ENCODE results near the gene ZNF440. TPM values are rescaled to one million over a fixed set of nuclear protein-coding genes. Genes with fewer than 3 reads are reported as not detected.
"Not testable (repeated sequence)": the region's sequence is repeated elsewhere in the genome, so short reads cannot be mapped to it uniquely, and the experiment has no call there.

ZNF440 gene
- total and polyA plus RNA-seq, 10 donors, result 2.6 to 19.0 (median 14.7) TPM

GRCh38 chr19:11868188-11868587, 54.1 kb downstream of the ZNF440 start:
- Histone ChIP-seq H3K36me3 (peaks cover 14 to 67% (median 39%) of the 10 kb centered on the region in 6 donors), H3K4me3 (no peak overlapping the region), H3K27me3 (replicated peaks in 1 of 7) (no peaks in the 10 kb centered on the region), H3K27ac (no peak overlapping the region), H3K9me3 (peaks cover 24 to 100% (median 97%) of the 10 kb centered on the region in 8 donors), H3K4me1 (no peaks in the 10 kb centered on the region)
- no peak for DNase-seq
- 89 to 98% (median 94%) methylated on average over 8 of the region's 8 CpGs for WGBS, 5 donors
- intact Hi-C loops (cut with DNase I; ENCODE audit: low total_unique reads), result no loop called here
- TF ChIP-seq CTCF (IDR thresholded peaks at IDR 0.05 in 8 of 11, conservative IDR thresholded peaks at IDR 0.05 in 3 of 11), result no peak
- no peak for TF ChIP-seq POLR2AphosphoS5 (IDR thresholded peaks at IDR 0.05)
- no peak for TF ChIP-seq POLR2A (IDR thresholded peaks at IDR 0.05)

- Histone ChIP-seq H3K4me1 (no peaks in the 10 kb centered on the region), H3K9me3 (peaks cover 14 to 59% (median 54%) of the 10 kb centered on the region in 8 donors), H3K27me3 (replicated peaks in 1 of 7) (no peaks in the 10 kb centered on the region), H3K36me3 (peaks cover 5 to 23% (median 15%) of the 10 kb centered on the region in 6 donors), H3K4me3 (no peak overlapping the region), H3K27ac (no peak overlapping the region)
- 94 to 98% (median 94%) methylated on average over 9 of the region's 9 CpGs for WGBS, 5 donors
- TF ChIP-seq POLR2A (IDR thresholded peaks at IDR 0.05) (no peak), CTCF (IDR thresholded peaks at IDR 0.05 in 8 of 11, conservative IDR thresholded peaks at IDR 0.05 in 3 of 11) (no peak), POLR2AphosphoS5 (IDR thresholded peaks at IDR 0.05) (no peak)
- intact Hi-C loops (cut with DNase I; ENCODE audit: low total_unique reads), result no loop called here
- no peak for DNase-seq
These were observed 58.6 kb downstream of the ZNF440 start for GRCh38 chr19:11872624-11873023.

- Histone ChIP-seq H3K27ac (no peak overlapping the region), H3K4me1 (no peaks in the 10 kb centered on the region), H3K36me3 (peaks cover 0 to 11% (median 4%) of the 10 kb centered on the region in 6 donors), H3K27me3 (replicated peaks in 1 of 7) (no peaks in the 10 kb centered on the region), H3K4me3 (no peak overlapping the region), H3K9me3 (peaks cover 5 to 48% (median 43%) of the 10 kb centered on the region in 8 donors)
- intact Hi-C loops (cut with DNase I; ENCODE audit: low total_unique reads), result no loop called here
- TF ChIP-seq CTCF (IDR thresholded peaks at IDR 0.05 in 8 of 11, conservative IDR thresholded peaks at IDR 0.05 in 3 of 11), result no peak
- no peak for TF ChIP-seq POLR2AphosphoS5 (IDR thresholded peaks at IDR 0.05)
- no peak for TF ChIP-seq POLR2A (IDR thresholded peaks at IDR 0.05)
- no peak for DNase-seq
- WGBS, 5 donors, result 54 to 81% (median 74%) methylated on average over 1 of the region's 1 CpG
These were observed 59.7 kb downstream of the ZNF440 start for GRCh38 chr19:11873762-11874161.

GRCh38 chr19:11879687-11880266, 65.7 kb downstream of the ZNF440 start:
- not testable (repeated sequence) for H3K36me3 ChIP-seq; H3K4me3 ChIP-seq; DNase-seq; H3K4me1 ChIP-seq; H3K27ac ChIP-seq; H3K27me3 ChIP-seq (replicated peaks in 1 of 7)
- peak in 6 of 11 experiments; percentile 7 to 57 (median 40) for TF ChIP-seq CTCF (IDR thresholded peaks at IDR 0.05 in 8 of 11, conservative IDR thresholded peaks at IDR 0.05 in 3 of 11)
- 74 to 84% (median 81%) methylated on average over 16 of the region's 16 CpGs for WGBS, 5 donors
- H3K9me3 ChIP-seq, result peaks cover 0 to 11% (median 6%) of the 10 kb centered on the region in 8 donors
- intact Hi-C loops (cut with DNase I; ENCODE audit: low total_unique reads), result loop anchor here (2.0 kb wide), 1 partner anchor 109 kb away; no protein-coding TSS in a partner anchor
